Measurements from ENCODE around the gene PNPLA2.

Gene PNPLA2

GRCh38 chr11:798093-798713, 20.5 kb upstream of the PNPLA2 start, which contains the start of gene SLC25A22:
SLC25A22 (minus strand) TSS chr11:798281; CDS start chr11:795006, 3,275 bp downstream.
- no peak for DNase-seq (ENCODE audit: low spot score)

- no peak for DNase-seq (ENCODE audit: low spot score)
These were observed 18.9 kb upstream of the PNPLA2 start for GRCh38 chr11:799641-800316.

- no peak for DNase-seq (ENCODE audit: low spot score)
These were observed 18.2 kb upstream of the PNPLA2 start for GRCh38 chr11:800473-800872.

GRCh38 chr11:801097-801780, 17.5 kb upstream of the PNPLA2 start:
- DNase-seq (ENCODE audit: low spot score), result no peak

GRCh38 chr11:802018-802617, 16.6 kb upstream of the PNPLA2 start:
- DNase-seq (ENCODE audit: low spot score), result no peak

GRCh38 chr11:802693-803466, 15.8 kb upstream of the PNPLA2 start:
- DNase-seq (ENCODE audit: low spot score), result no peak

GRCh38 chr11:803467-803742, 15.3 kb upstream of the PNPLA2 start:
- no peak for DNase-seq (ENCODE audit: low spot score)

- DNase-seq (ENCODE audit: low spot score), result no peak
These were observed 14.7 kb upstream of the PNPLA2 start for GRCh38 chr11:803770-804598.

GRCh38 chr11:804599-804964, 14.1 kb upstream of the PNPLA2 start:
- no peak for DNase-seq (ENCODE audit: low spot score)

- peak; percentile 76 for DNase-seq (ENCODE audit: low spot score)
These were observed 10.1 kb upstream of the PNPLA2 start for GRCh38 chr11:808427-809286.

- DNase-seq (ENCODE audit: low spot score), result peak; percentile 96
These were observed 9.3 kb upstream of the PNPLA2 start, which contains the start of gene RPLP2 for GRCh38 chr11:809287-810039. RPLP2 (plus strand) TSS chr11:809967; CDS start chr11:810235, 268 bp downstream.

GRCh38 chr11:810040-810567, 8.6 kb upstream of the PNPLA2 start:
- no peak for DNase-seq (ENCODE audit: low spot score)

GRCh38 chr11:811446-812245, 7.1 kb upstream of the PNPLA2 start:
- no peak for DNase-seq (ENCODE audit: low spot score)

GRCh38 chr11:812390-812789, 6.3 kb upstream of the PNPLA2 start:
- no peak for DNase-seq (ENCODE audit: low spot score)

- DNase-seq (ENCODE audit: low spot score), result no peak
These were observed 5.7 kb upstream of the PNPLA2 start for GRCh38 chr11:813072-813455.

- no peak for DNase-seq (ENCODE audit: low spot score)
These were observed 5.1 kb upstream of the PNPLA2 start for GRCh38 chr11:813456-814096.

- DNase-seq (ENCODE audit: low spot score), result no peak
These were observed 2.9 kb upstream of the PNPLA2 start for GRCh38 chr11:815675-816432.

Data from pons (tissue), 1 donor.